HG03103 (cell line): ENCODE results near the gene CRTAP.
"Not testable (repeated sequence)": the region's sequence is repeated elsewhere in the genome, so short reads cannot be mapped to it uniquely, and the experiment has no call there.

ENCODE experiments used
- ATAC-seq: cut with Tn5 transposase; IDR thresholded peaks from one replicate; pipeline ENCODE4 v1.9.1; 2021; ENCODE audit warnings: low read depth; ENCODE audit not compliant: unreplicated experiment

The CRTAP gene

DNA sequence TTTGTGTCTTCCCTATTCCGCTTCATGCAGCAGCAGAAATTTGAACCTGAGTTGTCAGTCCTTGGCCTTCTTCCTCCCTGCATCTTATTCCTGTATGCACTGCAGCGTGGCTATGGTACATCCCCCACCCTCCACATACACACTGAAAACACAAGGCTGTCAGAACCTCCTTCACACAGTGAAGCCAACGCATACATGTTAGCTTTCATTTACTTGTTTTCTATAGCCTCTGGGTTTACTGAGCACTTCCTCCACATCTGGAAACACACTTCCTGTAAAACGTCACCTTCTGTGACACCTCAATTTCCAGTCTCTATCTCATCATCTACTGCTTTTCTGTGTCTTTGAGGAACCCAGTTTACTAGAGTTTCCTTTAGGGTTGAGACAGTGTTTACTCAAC is 57.8 kb downstream of the CRTAP start:
- ATAC-seq, result no peak

DNA sequence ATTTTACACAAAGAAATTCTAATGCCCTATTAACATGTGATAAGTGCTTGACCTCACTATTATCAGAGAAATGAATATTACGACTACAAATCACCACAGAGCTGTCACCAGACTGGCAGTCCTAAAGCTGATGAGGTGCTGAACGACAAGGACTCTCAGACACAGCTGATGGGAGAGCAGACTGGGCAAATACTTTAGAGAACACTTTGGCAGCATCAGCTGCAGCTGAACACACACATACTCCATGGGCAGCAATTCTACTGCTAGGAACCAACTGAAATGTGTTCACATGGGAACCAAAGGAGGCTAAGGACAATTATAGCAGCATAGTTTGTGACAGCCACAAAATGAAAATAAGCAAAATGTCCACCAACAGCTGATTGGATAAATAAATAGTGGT is 59.3 kb downstream of the CRTAP start:
- ATAC-seq, result no peak

DNA sequence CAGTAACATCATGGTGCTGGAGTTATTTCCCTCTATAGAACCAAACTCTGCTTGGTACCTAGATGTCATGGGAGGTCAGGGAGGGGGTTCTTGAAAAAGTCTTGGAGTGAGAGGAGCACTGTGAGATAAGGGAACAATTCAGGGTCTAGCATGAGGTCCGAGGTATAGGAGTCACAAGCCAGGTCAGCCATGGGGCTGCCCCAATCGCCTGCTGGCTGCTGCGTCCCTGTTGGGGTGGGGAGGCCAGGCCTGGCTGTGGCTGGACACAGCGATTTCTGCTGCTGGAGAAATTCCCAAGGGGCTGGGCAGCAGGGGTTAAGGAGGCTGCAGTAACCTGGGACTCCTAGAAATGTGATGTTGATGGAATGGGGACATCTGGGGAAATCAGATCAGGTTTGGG is 59.9 kb downstream of the CRTAP start:
- ATAC-seq, result no peak

GRCh38 chr3:33174095-33174494 is 60.3 kb downstream of the CRTAP start:
- ATAC-seq, result no peak

DNA sequence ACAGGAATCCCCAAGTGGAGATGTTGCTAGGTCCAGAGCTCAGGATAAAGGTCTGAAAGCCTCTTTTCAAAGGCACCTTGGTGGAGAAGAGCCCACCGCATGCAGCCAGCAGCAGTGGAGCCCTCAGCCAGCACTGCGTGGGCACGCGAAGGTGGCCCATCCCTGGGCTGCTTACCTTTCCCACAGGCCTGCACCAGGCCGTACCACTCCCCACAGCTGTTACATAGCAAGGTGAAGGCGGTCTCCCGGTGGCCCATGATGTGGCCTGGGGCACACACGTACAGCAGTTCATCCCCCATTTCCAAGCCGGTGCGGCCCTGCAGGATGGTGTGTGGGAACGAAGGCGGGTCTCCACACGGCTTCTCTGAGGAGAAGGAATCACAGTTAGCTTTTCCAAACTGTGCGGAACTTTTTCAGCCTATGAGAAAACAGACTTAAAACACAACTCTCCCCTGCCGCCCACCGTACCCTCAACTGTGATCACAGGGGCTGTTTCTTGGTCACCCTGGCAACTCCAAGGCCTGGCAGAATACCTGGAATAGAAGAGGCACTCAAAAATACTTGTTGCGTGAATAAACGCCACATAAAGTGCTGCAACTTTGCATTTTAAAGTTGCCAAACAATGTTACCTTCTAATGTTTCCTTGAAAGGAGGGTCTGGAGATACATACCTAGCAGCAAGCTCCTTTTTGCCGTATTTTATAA is 61.0 kb downstream of the CRTAP start:
- no peak for ATAC-seq

GRCh38 chr3:33179132-33179531 is 65.3 kb downstream of the CRTAP start:
- ATAC-seq, result no peak

- no peak for ATAC-seq
Observed at GRCh38 chr3:33181229-33181628, 67.4 kb downstream of the CRTAP start.

GRCh38 chr3:33181641-33182040 is 67.8 kb downstream of the CRTAP start:
- not testable (repeated sequence) for ATAC-seq

DNA sequence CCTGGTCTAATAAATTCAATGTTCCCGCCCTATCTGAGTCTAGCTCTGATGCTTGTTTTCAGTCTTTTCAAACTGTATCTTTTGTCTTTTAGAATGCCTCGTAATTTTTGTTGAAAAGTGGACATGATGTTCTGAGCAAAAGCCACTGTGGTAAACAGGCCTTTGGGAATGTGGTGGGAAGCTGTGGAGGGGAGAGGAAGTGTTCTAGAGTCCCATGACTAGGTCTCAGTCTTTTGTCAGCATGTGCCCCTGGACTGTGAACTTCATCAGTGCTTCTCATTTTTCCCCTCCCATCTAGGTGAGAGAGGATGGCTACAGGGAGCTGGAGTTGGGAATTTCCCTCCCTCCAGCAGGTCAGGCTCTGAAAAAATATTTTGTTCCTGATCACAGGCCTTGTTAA is 71.0 kb downstream of the CRTAP start:
- no peak for ATAC-seq

DNA sequence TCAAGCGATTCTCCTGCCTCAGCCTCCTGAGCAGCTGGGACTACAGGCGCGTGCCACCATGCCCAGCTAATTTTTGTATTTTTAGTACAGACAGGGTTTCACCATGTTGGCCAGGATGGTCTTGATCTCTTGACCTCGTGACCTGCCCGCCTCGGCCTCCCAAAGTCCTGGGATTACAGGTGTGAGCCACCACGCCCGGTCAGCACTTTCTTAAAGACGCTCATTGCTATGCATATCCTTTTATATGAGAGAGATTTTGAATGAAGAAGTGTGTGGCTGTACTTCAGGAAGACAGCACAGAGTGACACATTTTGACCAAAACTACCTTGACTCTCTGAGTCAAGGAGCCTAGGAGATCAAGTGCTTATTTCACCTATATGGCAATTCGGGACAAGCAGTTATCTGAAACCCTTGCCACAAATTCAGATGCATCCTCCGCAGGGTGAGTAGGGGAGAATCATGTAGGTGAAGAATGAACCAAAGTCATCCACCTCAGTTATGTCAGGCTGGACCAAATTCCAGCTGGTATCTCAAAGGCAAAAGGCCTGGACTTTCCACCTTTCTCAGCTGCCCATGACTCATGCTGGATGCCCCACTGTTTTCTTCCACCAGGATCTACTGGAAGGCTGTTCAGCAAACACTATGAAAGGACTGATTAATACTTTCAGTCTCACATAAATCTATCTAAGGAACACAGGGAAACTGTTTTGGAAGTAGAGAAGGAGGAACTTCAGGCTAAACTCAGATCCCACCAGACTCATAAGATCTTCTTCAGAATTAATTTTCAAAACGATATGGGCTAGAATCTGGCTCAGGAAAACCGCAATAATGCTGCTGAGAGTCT is 72.9 kb downstream of the CRTAP start:
- ATAC-seq, result no peak

DNA sequence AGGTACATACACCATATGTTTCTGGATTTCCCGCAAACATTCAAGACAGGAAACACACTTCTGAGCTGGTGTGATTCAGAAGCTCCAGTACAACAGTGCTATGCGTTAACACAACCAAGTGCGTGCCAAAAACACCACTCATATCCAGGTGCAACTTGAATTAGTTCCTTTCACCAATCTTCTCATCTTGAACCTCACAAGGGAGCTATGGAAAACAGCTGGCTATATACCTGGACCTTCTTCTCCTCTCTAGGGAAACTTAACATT is 73.5 kb downstream of the CRTAP start:
- no peak for ATAC-seq

- ATAC-seq, result no peak
Observed at GRCh38 chr3:33194303-33194702, 80.5 kb downstream of the CRTAP start.

DNA sequence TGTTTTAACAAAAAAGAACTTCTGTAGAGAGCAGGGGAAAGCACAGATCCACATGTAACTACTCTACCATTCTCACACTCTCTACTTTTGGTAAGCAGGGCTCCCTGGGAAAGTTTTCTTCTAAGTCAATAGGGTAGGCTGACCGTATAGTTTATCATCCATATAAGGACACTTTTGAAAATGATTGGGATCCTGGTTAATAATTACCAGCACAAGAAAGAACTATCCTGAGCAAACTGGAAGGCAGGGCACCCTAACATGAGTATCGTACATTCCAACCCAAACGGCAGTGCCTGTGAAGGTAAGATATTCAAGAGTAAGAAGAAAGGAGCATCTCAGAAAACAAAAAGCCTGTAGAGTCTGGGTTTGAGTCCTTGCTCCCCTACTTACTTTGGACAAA is 82.7 kb downstream of the CRTAP start:
- no peak for ATAC-seq
